Endothelial cell of umbilical vein (primary cell): Measurements from ENCODE around the gene RPS6KA5.

Source experiments
- CTCF ChIP-seq, 2 donors: IDR thresholded peaks; 1 replicate in 1 of 2; 2 replicates in 1 of 2; pipeline ENCODE4 v1.5.1; 2011; ENCODE audit warnings: low read length in 2 of 2, mild to moderate bottlenecking in 2 of 2, moderate library complexity in 2 of 2, control low read depth in 1 of 2, inconsistent platforms in 1 of 2, low read depth in 1 of 2; ENCODE audit not compliant: insufficient read depth in 1 of 2; ENCODE audit errors: extremely low read depth in 1 of 2
- EZH2 ChIP-seq: IDR thresholded peaks from 2 replicates; pipeline ENCODE4 v1.6.1; 2012; ENCODE audit warnings: borderline replicate concordance, low read depth, mild to moderate bottlenecking, moderate library complexity, low read length, inconsistent platforms; ENCODE audit not compliant: severe bottlenecking
- FOS ChIP-seq: IDR thresholded peaks from 2 replicates; pipeline ENCODE4 v1.6.1; 2011; ENCODE audit warnings: mild to moderate bottlenecking, low read length, moderate library complexity, borderline replicate concordance; ENCODE audit not compliant: insufficient read depth
- GATA2 ChIP-seq: IDR thresholded peaks from 2 replicates; pipeline ENCODE4 v1.7.0; 2011; ENCODE audit warnings: low read depth, mild to moderate bottlenecking, moderate library complexity, mixed read lengths, low read length; ENCODE audit not compliant: insufficient read length, insufficient read depth
- JUN ChIP-seq: IDR thresholded peaks from 2 replicates; pipeline ENCODE4 v1.6.1; 2011; ENCODE audit warnings: borderline replicate concordance, low read depth; ENCODE audit not compliant: insufficient read length, insufficient read depth
- MAX ChIP-seq: IDR thresholded peaks from 2 replicates; pipeline ENCODE4 v1.6.1; 2011; ENCODE audit not compliant: insufficient read depth, insufficient read length
- MYC ChIP-seq: IDR thresholded peaks from one replicate; pipeline ENCODE4 v1.6.1; 2011; ENCODE audit warnings: mild to moderate bottlenecking, low read depth, low read length
- POLR2A ChIP-seq: IDR thresholded peaks from 2 replicates; pipeline ENCODE4 v1.6.1; 2012; ENCODE audit warnings: low read depth, mild to moderate bottlenecking, control low read depth, low read length
- POLR2AphosphoS5 ChIP-seq: IDR thresholded peaks from 2 replicates; pipeline ENCODE4 v1.6.1; 2012; ENCODE audit warnings: low read depth, mild to moderate bottlenecking, control low read depth, low read length, moderate library complexity; ENCODE audit not compliant: insufficient read depth

- no peak for TF ChIP-seq POLR2AphosphoS5
- no peak for TF ChIP-seq CTCF (IDR thresholded peaks at IDR 0.05; ENCODE audit: extremely low read depth in 1 of 2, insufficient read depth in 1 of 2, low read depth in 1 of 2, low read length in 2 of 2)
- no peak for TF ChIP-seq MYC
- no peak for TF ChIP-seq MAX
- TF ChIP-seq POLR2A, result no peak
- no peak for TF ChIP-seq GATA2
- TF ChIP-seq JUN, result no peak
- no peak for TF ChIP-seq FOS
- no peak for TF ChIP-seq EZH2
Measured at GRCh38 chr14:90803249-90803648, 257.2 kb downstream of the RPS6KA5 start.
